CD8-positive, alpha-beta memory T cell (primary cell): ENCODE measurements around the gene TMEM214. TPM values are rescaled to one million over a fixed set of nuclear protein-coding genes. Genes with fewer than 3 reads are reported as not detected.
A peak's percentile ranks its signal among the peaks of the same experiment; 100 is the strongest.

ENCODE experiments used
- CTCF ChIA-PET: fragments of 350-600 bp; sonication (Branson Sonifier 250); formaldehyde crosslinking; loops from one replicate; lab custom pipeline; 2021; ENCODE audit warnings: antibody characterized with exemption; lab: Charles Lee
- POLR2A ChIA-PET: fragments of 350-600 bp; sonication (Branson Sonifier 250); formaldehyde crosslinking; loops from one replicate; lab custom pipeline; 2021; ENCODE audit warnings: antibody characterized with exemption; lab: Charles Lee
- DNase-seq, 5 donors: peaks; one replicate each; pipeline versions ENCODE4 v3.0.0 to v3.0.0-alpha.2; 2020 to 2022; ENCODE audit warnings: mixed read lengths in 1 of 5
- H3K27ac ChIP-seq: one replicate; pipeline ENCODE4 v1.7.0; 2013; ENCODE audit warnings: low read depth, mild to moderate bottlenecking, low read length, moderate library complexity
- H3K27me3 ChIP-seq: 2 replicates; pipeline ENCODE4 v1.7.0; 2013; ENCODE audit warnings: low read length, mild to moderate bottlenecking; ENCODE audit not compliant: insufficient read depth, poor library complexity, severe bottlenecking
- H3K36me3 ChIP-seq: 2 replicates; pipeline ENCODE4 v1.7.0; 2013; ENCODE audit warnings: mild to moderate bottlenecking, low read length, moderate library complexity; ENCODE audit not compliant: insufficient read depth
- H3K4me1 ChIP-seq: 2 replicates; pipeline ENCODE4 v1.7.0; 2013; ENCODE audit warnings: mild to moderate bottlenecking, low read length, moderate library complexity; ENCODE audit not compliant: insufficient read depth
- H3K4me3 ChIP-seq: 2 replicates; pipeline ENCODE4 v1.7.0; 2013; ENCODE audit warnings: mild to moderate bottlenecking, low read length
- H3K9me3 ChIP-seq: 2 replicates; pipeline ENCODE4 v1.7.0; 2013; ENCODE audit warnings: mild to moderate bottlenecking, low read length
- H3K27ac Mint-ChIP-seq, 8 donors: one replicate each; pipeline ENCODE4 v1.8.0; 2020 to 2021; ENCODE audit warnings: mixed read lengths in 8 of 8, mild to moderate bottlenecking in 6 of 8, inconsistent platforms in 3 of 8, moderate library complexity in 3 of 8
- H3K27me3 Mint-ChIP-seq, 2 donors: one replicate each; pipeline ENCODE4 v1.8.0; 2020 to 2021; ENCODE audit warnings: mixed read lengths in 2 of 2, mild to moderate bottlenecking in 1 of 2, moderate library complexity in 1 of 2
- H3K36me3 Mint-ChIP-seq, 3 donors: one replicate each; pipeline ENCODE4 v1.8.0; 2020 to 2021; ENCODE audit warnings: mixed read lengths in 3 of 3, inconsistent platforms in 1 of 3, mild to moderate bottlenecking in 1 of 3
- H3K4me1 Mint-ChIP-seq, 3 donors: one replicate each; pipeline ENCODE4 v1.8.0; 2020 to 2021; ENCODE audit warnings: mixed read lengths in 3 of 3, inconsistent platforms in 1 of 3, mild to moderate bottlenecking in 1 of 3
- H3K4me3 Mint-ChIP-seq, 7 donors: one replicate each; pipeline ENCODE4 v1.8.0; 2020 to 2021; ENCODE audit warnings: mixed read lengths in 7 of 7, mild to moderate bottlenecking in 6 of 7, moderate library complexity in 4 of 7, inconsistent platforms in 2 of 7
- H3K9me3 Mint-ChIP-seq, 5 donors: one replicate each; pipeline ENCODE4 v1.8.0; 2020 to 2022; ENCODE audit warnings: mixed read lengths in 5 of 5, mild to moderate bottlenecking in 3 of 5, moderate library complexity in 2 of 5, inconsistent platforms in 1 of 5
- polyA plus RNA-seq: library from polyadenylated mRNA; unstranded; fragments of 300-500 nt; fragmentation: Illumina TruSeq; gene quantifications from one replicate; pipeline ENCODE4 v1.2.3, GENCODE V29; 2021
- total RNA-seq, 2 experiments: library from RNA; stranded (reverse); gene quantifications; one replicate each; pipeline ENCODE4 v1.2.3, GENCODE V29; 2021

The TMEM214 gene
- total and polyA plus RNA-seq, 3 experiments from 2014 or later, result 36.3 to 71.7 (median 67.6) TPM

DNA sequence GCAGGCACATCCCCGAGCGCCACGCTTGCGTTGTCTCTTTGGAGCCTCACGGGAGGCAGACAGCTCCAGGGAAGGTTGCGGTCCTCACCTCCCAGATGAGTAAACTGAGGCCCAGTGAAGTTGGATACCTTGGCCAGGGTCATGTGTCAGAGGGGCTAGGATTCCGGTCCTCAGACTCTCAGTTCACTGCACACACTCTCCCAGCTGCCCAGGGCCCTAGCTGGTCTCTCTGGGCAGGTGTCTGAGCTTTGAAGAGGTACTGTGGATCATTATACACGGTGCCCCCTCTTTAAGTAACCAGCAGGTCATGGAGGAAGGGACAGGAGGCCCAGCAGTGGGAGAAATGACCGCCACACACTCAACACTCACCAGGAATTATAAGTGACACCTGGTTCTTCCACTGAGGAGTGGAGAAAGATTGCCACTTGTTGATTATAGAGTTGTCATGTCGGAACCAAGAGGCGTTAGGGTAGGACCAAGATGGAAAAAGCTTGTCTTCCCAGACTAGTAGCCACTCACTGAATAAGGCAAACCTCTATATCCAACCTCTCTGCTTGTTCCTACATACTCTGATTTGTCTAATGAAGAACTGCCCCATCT lies 588 bp downstream of the TMEM214 start:
- H3K4me3 ChIP-seq, result peak overlapping the region; percentile 96
- H3K4me3 Mint-ChIP-seq, result peak overlapping the region; percentile 92 to 99 (median 94)
- peaks cover 29 to 61% (median 54%) of the 10 kb centered on the region in 3 donors for H3K4me1 Mint-ChIP-seq
- H3K27me3 Mint-ChIP-seq, result no peaks in the 10 kb centered on the region
- H3K36me3 ChIP-seq, result peaks cover 32% of the 10 kb centered on the region
- H3K9me3 Mint-ChIP-seq, result no peaks in the 10 kb centered on the region
- peak overlapping the region; percentile 88 for H3K27ac ChIP-seq
- H3K36me3 Mint-ChIP-seq, result peaks cover 0 to 52% (median 3%) of the 10 kb centered on the region in 3 donors
- H3K9me3 ChIP-seq, result no peaks in the 10 kb centered on the region
- peaks cover 11% of the 10 kb centered on the region for H3K4me1 ChIP-seq
- no peak for DNase-seq
- H3K27ac Mint-ChIP-seq, result peak overlapping the region; percentile 69 to 95 (median 92)
- POLR2A ChIA-PET, result interaction anchor here (0.6 to 2.1 kb wide), 3 partner anchors 17 to 312 kb away, joined by 3 to 15 read pairs (median 5); partner anchors contain the start of genes AGBL5 and OST4
- CTCF ChIA-PET, result interaction anchor here (1.4 to 2.3 kb wide), 2 partner anchors 17 to 48 kb away, joined by 8 to 9 read pairs; no protein-coding TSS in a partner anchor
- H3K27me3 ChIP-seq, result no peaks in the 10 kb centered on the region

DNA sequence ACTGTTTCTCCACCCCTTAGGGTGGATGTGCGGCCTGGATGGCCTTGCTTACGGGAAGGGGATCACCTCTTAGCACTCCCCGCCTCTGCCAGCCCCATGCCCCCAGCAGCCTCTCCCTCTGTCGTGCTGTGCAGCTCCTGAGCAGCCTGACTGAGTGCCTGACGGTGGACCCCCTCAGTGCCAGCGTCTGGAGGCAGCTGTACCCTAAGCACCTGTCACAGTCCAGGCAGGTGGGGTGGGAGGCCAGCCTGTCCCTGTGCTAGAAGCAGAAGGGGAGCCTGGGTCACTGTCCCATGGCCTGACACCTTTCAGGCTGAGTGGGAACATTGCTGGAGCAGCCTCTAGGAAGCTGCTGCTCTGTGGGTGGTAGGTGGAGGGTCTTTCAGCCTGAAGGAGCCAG lies 5.2 kb downstream of the TMEM214 start:
- H3K27ac ChIP-seq, result no peak overlapping the region
- POLR2A ChIA-PET, result interaction anchor here (0.8 kb wide), 1 partner anchor 13 kb away, joined by 3 read pairs; the partner anchor contains the start of gene AGBL5
- H3K9me3 ChIP-seq, result no peaks in the 10 kb centered on the region
- H3K4me3 ChIP-seq, result no peak overlapping the region
- no peaks in the 10 kb centered on the region for H3K27me3 Mint-ChIP-seq
- peak overlapping the region in 1 of 8 donors; percentile 86 for H3K27ac Mint-ChIP-seq
- no peak overlapping the region for H3K4me3 Mint-ChIP-seq
- CTCF ChIA-PET, result no interaction called here
- H3K4me1 Mint-ChIP-seq, result peaks cover 19 to 26% (median 23%) of the 10 kb centered on the region in 3 donors
- H3K4me1 ChIP-seq, result peaks cover 11% of the 10 kb centered on the region
- DNase-seq, result no peak
- H3K36me3 Mint-ChIP-seq, result peaks cover 3 to 79% (median 8%) of the 10 kb centered on the region in 3 donors
- H3K27me3 ChIP-seq, result no peaks in the 10 kb centered on the region
- H3K36me3 ChIP-seq, result peaks cover 55% of the 10 kb centered on the region
- no peaks in the 10 kb centered on the region for H3K9me3 Mint-ChIP-seq

DNA sequence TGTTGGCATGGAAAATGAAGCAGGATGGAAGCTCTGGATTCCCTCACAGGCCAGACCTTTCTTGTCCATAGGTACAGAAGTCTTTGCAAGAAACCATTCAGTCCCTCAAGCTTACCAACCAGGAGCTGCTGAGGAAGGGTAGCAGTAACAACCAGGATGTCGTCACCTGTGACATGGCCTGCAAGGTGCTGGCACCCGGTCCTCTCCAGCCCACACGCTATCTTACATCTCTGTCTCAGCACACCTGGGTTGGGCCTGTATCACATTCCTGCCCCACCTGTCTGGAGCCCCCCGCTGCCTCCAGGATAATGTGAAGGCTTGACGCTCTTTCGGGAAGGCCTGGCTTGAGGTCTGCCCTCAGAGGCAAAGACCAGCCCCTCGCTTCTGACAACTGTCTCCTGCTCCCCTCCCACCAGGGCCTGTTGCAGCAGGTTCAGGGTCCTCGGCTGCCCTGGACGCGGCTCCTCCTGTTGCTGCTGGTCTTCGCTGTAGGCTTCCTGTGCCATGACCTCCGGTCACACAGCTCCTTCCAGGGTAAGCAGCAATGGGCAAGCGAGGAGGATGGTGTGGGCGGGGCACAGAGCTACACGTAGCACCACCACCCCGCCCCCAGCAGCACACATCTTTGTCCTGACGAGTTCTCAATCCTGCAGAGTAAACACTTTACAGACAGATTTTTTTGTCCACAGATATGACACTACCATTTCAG lies 6.0 kb downstream of the TMEM214 start:
- no peaks in the 10 kb centered on the region for H3K9me3 Mint-ChIP-seq
- ChIA-PET POLR2A (interaction anchor here (0.8 kb wide), 1 partner anchor 12 kb away, joined by 3 read pairs; the partner anchor contains the start of gene AGBL5), CTCF (interaction anchor here (1.0 to 1.8 kb wide), 2 partner anchors 12 to 265 kb away, joined by 3 to 4 read pairs; no protein-coding TSS in a partner anchor)
- H3K4me1 Mint-ChIP-seq, result peaks cover 13 to 20% (median 16%) of the 10 kb centered on the region in 3 donors
- no peaks in the 10 kb centered on the region for H3K27me3 ChIP-seq
- peak overlapping the region in 1 of 7 donors; percentile 50 for H3K4me3 Mint-ChIP-seq
- H3K27ac ChIP-seq, result no peak overlapping the region
- peaks cover 6% of the 10 kb centered on the region for H3K4me1 ChIP-seq
- no peak overlapping the region for H3K4me3 ChIP-seq
- no peaks in the 10 kb centered on the region for H3K9me3 ChIP-seq
- peaks cover 55% of the 10 kb centered on the region for H3K36me3 ChIP-seq
- DNase-seq, result no peak
- peaks cover 3 to 73% (median 8%) of the 10 kb centered on the region in 3 donors for H3K36me3 Mint-ChIP-seq
- H3K27ac Mint-ChIP-seq, result peak overlapping the region in 3 of 8 donors; percentile 11 to 86 (median 57)
- no peaks in the 10 kb centered on the region for H3K27me3 Mint-ChIP-seq

DNA sequence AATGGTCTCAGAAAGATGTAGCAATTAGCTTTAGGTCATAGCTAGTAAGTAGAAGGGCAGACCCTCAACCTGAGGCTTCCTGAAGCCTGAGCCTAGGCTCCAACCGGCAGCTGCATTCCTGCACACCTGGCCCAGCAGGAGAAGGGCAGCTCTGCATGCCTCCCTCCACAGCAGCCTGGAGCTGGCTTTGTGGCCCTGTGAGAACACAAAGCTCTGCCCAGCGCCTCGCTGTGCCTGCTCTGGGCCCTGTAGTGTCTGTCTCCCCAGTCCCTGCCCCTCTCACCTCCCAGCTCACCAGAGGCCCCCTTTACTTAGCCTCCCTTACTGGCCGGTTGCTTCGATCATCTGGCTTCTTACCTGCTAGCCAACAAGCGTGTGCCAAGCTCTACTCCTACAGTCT lies 6.7 kb downstream of the TMEM214 start:
- no peaks in the 10 kb centered on the region for H3K9me3 Mint-ChIP-seq
- Histone ChIP-seq H3K36me3 (peaks cover 55% of the 10 kb centered on the region), H3K9me3 (no peaks in the 10 kb centered on the region), H3K4me1 (no peaks in the 10 kb centered on the region), H3K27me3 (no peaks in the 10 kb centered on the region), H3K4me3 (no peak overlapping the region), H3K27ac (no peak overlapping the region)
- peak overlapping the region in 1 of 7 donors; percentile 50 for H3K4me3 Mint-ChIP-seq
- no peak for DNase-seq
- POLR2A ChIA-PET, result no interaction called here
- peaks cover 7 to 13% (median 9%) of the 10 kb centered on the region in 3 donors for H3K4me1 Mint-ChIP-seq
- CTCF ChIA-PET, result interaction anchor here (1.0 to 1.8 kb wide), 3 partner anchors 11 to 264 kb away, joined by 3 to 4 read pairs (median 3); no protein-coding TSS in a partner anchor
- peak overlapping the region in 1 of 8 donors; percentile 11 for H3K27ac Mint-ChIP-seq
- no peaks in the 10 kb centered on the region for H3K27me3 Mint-ChIP-seq
- H3K36me3 Mint-ChIP-seq, result peaks cover 3 to 73% (median 8%) of the 10 kb centered on the region in 3 donors

DNA sequence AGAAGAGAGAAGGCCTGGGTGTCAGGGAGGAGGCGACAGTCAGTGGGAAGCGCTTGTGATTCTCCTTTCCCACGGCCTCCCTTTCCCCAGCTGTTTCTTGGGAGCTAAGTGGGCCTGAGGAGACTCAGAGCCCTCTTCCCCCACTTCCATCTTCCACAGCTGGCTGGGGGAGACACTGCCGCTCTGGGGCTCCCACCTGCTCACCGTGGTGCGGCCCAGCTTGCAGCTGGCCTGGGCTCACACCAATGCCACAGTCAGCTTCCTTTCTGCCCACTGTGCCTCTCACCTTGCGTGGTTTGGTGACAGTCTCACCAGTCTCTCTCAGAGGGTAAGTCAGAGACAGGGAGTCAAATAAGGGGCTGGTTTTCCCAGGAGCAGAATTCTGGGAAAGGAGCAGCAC lies 7.1 kb downstream of the TMEM214 start:
- DNase-seq, result no peak
- CTCF ChIA-PET, result interaction anchor here (1.1 to 1.8 kb wide), 2 partner anchors 11 to 78 kb away, joined by 3 to 4 read pairs; no protein-coding TSS in a partner anchor
- H3K4me3 ChIP-seq, result no peak overlapping the region
- Mint-ChIP-seq H3K27ac (no peak overlapping the region), H3K9me3 (no peaks in the 10 kb centered on the region), H3K27me3 (no peaks in the 10 kb centered on the region), H3K4me1 (peaks cover 7 to 10% (median 8%) of the 10 kb centered on the region in 3 donors), H3K36me3 (peaks cover 3 to 73% (median 8%) of the 10 kb centered on the region in 3 donors), H3K4me3 (no peak overlapping the region)
- H3K27ac ChIP-seq, result no peak overlapping the region
- H3K9me3 ChIP-seq, result no peaks in the 10 kb centered on the region
- H3K4me1 ChIP-seq, result no peaks in the 10 kb centered on the region
- H3K27me3 ChIP-seq, result no peaks in the 10 kb centered on the region
- POLR2A ChIA-PET, result no interaction called here
- peaks cover 55% of the 10 kb centered on the region for H3K36me3 ChIP-seq

DNA sequence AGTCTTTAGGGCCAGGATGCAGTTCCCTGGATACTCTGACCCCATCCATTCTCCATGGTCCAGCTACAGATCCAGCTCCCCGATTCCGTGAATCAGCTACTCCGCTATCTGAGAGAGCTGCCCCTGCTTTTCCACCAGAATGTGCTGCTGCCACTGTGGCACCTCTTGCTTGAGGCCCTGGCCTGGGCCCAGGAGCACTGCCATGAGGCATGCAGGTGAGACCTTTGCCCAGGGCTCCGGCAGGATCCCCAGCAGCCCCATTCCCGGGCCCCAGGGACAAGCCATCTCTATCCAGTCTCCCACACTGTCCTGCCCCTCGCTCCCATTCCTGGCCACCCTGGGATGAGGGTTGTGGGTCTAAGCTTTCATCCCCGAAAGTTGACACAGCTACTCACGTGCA lies 7.5 kb downstream of the TMEM214 start:
- H3K27ac Mint-ChIP-seq, result peak overlapping the region in 2 of 8 donors; percentile 37 to 89
- CTCF ChIA-PET, result interaction anchor here (1.1 to 1.8 kb wide), 2 partner anchors 10 to 78 kb away, joined by 3 to 4 read pairs; no protein-coding TSS in a partner anchor
- H3K36me3 Mint-ChIP-seq, result peaks cover 3 to 69% (median 8%) of the 10 kb centered on the region in 3 donors
- H3K4me3 ChIP-seq, result no peak overlapping the region
- POLR2A ChIA-PET, result no interaction called here
- H3K4me1 ChIP-seq, result no peaks in the 10 kb centered on the region
- no peaks in the 10 kb centered on the region for H3K9me3 ChIP-seq
- no peak overlapping the region for H3K27ac ChIP-seq
- H3K27me3 Mint-ChIP-seq, result no peaks in the 10 kb centered on the region
- H3K36me3 ChIP-seq, result peaks cover 54% of the 10 kb centered on the region
- H3K9me3 Mint-ChIP-seq, result no peaks in the 10 kb centered on the region
- H3K4me3 Mint-ChIP-seq, result no peak overlapping the region
- no peak for DNase-seq
- H3K27me3 ChIP-seq, result no peaks in the 10 kb centered on the region
- H3K4me1 Mint-ChIP-seq, result peaks cover 2 to 6% (median 5%) of the 10 kb centered on the region in 3 donors

DNA sequence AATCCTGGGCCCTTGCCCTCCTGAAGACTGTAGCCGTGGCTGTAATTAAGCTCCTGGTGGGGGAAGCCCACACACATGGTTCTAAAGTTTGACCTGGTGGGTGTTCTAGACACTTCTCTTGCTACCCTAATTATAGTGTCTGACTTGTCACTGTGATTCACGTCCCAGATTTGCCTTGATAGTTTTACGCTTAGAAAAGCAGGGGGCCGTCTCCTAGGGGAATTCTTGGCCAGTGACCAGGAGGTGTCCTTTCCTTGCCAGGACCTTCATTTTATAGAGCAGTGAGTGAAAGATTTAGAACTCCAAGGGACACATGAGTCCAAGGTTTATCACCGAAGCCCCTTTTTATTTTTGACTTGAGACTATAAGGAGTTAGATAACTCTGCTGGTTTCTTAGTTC lies 9.0 kb downstream of the TMEM214 start:
- Histone ChIP-seq H3K27me3 (no peaks in the 10 kb centered on the region), H3K36me3 (peaks cover 39% of the 10 kb centered on the region), H3K4me1 (no peaks in the 10 kb centered on the region), H3K9me3 (no peaks in the 10 kb centered on the region), H3K27ac (no peak overlapping the region), H3K4me3 (no peak overlapping the region)
- Mint-ChIP-seq H3K27ac (peak overlapping the region in 4 of 8 donors; percentile 1 to 56 (median 31)), H3K36me3 (peaks cover 3 to 54% (median 6%) of the 10 kb centered on the region in 3 donors), H3K4me3 (no peak overlapping the region), H3K27me3 (no peaks in the 10 kb centered on the region), H3K4me1 (no peaks in the 10 kb centered on the region), H3K9me3 (no peaks in the 10 kb centered on the region)
- no peak for DNase-seq
- POLR2A ChIA-PET, result no interaction called here
- CTCF ChIA-PET, result no interaction called here
